HK-2 (cell line): Measurements from ENCODE around the gene PADI2.

ENCODE experiments used
- DNase-seq: peaks from one replicate; pipeline ENCODE4 v3.0.0-alpha.2; 2018; ENCODE audit not compliant: unreplicated experiment

Gene PADI2

DNA sequence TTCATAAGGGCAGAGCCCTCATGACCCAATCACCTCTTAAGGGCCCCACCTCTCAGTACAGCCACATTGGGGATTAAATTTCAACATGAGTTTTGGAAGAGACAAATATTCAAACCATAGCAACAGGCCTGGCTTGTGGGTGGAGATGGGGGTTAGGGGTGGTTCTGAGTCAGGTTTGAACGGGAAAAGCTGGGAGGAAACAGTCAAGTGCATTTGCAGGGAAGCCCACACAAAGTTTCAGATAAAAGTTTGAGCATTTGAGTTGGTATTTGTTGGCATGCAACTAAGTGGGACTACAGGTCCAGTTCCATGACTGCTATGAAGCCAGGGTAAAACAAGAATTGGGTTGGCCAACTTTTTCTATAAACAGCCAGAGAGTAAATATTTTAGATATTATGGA, 21.0 kb upstream of the PADI2 start:
- DNase-seq = no peak

- no peak for DNase-seq
Measured at GRCh38 chr1:17139637-17140036, 20.4 kb upstream of the PADI2 start.

DNA sequence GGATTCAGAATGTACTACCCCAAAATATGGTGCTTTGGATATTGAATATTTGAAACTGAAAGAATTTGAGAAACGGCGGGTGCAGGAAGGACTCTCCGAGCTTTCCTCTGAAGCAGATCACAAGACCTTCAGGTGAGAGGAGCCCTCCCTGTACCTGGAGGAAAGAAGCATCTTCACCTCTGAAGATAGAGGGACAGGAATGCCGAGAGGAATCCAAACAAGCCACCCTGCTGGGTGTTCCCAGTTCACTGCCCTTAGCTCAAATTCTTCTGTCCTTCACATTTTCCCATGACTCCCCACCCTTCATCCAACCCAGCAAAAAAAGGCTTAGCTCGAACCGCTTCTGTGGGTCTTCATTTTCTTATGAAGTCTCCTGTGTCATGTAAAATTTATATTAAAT, 18.2 kb upstream of the PADI2 start:
- DNase-seq = no peak

GRCh38 chr1:17136936-17137335, 17.7 kb upstream of the PADI2 start:
- DNase-seq = no peak

GRCh38 chr1:17136145-17136544, 16.9 kb upstream of the PADI2 start:
- no peak for DNase-seq

GRCh38 chr1:17135530-17135929, 16.3 kb upstream of the PADI2 start:
- no peak for DNase-seq

DNA sequence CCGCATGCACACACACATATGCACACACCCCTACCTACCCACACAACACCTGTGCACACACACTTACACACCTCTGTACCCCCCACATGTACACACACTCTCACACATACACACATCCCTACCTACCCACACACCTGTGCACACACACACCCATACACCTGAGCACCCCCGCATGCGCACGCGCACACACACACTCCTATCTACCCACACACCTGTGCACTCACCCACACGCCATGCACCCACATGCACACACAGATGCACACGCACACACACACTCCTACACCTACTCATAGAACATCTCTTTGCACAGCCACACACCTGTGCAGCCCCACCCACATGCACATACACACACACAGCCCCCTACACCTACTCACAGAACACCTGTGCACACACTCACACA, 15.5 kb upstream of the PADI2 start:
- DNase-seq = no peak

GRCh38 chr1:17134034-17134433, 14.8 kb upstream of the PADI2 start:
- DNase-seq = no peak

DNA sequence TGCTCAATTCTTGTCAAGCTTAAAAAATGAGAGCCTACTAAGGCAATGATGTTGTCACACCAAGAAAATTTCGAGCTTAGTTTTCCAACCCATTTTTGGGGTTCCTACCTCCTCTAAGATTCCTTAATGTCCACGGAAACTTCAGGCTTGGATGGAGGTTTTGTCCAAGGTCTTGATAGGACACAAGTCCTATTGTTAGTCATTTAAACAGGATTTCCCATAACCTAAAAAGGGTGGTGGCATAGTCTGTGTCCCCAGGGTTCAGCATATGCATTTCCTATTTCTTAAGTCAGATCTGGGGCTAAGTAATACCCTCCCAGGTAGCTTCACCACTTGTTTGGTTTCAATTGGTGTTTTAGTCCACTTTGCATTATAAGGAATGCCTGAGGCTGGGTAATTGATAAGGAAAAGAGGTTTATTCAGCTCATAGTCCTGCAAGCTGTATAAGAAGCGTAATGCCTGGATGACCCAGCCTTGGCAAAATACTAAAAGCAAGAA, 10.9 kb upstream of the PADI2 start:
- no peak for DNase-seq

GRCh38 chr1:17128361-17128760, 9.1 kb upstream of the PADI2 start:
- DNase-seq = peak; percentile 59

GRCh38 chr1:17125756-17126237, 6.5 kb upstream of the PADI2 start:
- DNase-seq = peak; percentile 95

- DNase-seq = no peak
Measured at GRCh38 chr1:17123196-17124045, 4.2 kb upstream of the PADI2 start.

DNA sequence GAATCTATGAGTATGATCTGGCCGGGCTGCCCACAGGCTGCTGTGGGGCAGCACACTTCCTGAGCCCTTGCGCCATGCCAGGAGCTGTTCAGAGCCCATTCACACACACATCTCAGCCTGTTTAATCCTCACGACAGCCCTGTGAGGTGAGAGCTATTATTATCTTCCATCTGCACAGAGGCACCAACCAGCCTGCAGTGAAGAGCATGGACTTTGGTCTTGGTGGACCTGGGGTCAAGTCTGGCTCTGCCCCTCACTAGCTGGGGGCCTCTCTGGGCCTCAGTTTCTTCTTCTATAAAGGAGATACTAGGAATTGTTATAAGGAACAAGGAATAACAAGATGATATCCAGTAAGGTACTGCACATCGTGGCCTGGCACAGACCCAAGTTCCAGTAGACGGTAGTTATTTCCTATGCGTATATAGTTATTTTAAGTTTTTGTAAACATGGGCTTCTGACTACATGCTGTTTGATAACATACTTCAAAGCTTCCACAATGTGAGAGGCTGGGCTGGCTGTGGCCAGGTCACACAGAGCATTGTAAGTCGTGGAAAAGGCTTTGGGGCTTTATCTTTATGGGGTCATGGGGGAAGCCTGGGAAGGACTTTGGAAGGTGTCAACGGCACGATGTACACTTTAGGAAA, 3.4 kb upstream of the PADI2 start:
- DNase-seq = no peak

GRCh38 chr1:17121881-17122280, 2.6 kb upstream of the PADI2 start:
- no peak for DNase-seq

- DNase-seq = no peak
Measured at GRCh38 chr1:17120962-17121837, 1.9 kb upstream of the PADI2 start.

DNA sequence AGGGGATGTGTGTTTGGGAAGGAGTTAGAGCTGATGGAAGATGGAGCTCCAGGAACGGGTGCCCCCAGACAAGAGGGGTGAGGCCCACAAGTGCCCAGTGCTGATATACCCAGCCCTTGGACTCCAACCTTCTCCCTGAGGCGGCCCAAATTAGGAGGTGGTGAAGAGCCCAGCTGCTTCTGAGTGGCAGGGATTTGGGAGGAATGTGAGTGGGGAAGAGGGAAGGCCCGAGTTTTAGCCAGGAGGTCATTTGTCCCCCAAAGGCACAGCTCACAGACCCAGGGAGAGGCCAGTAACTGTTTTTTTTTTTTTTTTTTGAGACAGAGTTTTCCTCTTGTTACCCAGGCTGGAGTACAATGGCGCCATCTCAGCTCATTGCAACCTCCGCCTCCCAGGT, 1.2 kb upstream of the PADI2 start:
- DNase-seq = no peak

GRCh38 chr1:17119773-17120480, 676 bp upstream of the PADI2 start:
- DNase-seq = no peak

DNA sequence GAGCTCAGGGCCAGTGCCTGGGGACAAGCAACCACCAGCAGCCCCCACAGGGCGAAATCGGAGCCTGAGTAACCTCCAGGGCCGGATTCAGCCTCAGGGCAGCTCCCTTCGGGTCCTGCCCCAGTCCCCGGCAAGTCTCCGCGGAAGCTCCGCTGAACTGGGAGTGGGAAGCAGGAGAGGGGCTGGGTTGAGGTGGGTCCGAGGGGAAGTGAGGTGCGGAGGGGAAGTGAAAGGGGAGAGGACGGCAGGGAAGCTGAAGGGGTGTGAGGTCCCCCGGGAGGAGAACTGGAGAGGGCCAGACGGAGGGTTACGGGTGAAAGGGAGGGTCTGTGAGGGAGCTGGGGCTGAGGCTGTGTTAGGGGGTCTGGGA, 560 bp downstream of the PADI2 start:
- no peak for DNase-seq

DNA sequence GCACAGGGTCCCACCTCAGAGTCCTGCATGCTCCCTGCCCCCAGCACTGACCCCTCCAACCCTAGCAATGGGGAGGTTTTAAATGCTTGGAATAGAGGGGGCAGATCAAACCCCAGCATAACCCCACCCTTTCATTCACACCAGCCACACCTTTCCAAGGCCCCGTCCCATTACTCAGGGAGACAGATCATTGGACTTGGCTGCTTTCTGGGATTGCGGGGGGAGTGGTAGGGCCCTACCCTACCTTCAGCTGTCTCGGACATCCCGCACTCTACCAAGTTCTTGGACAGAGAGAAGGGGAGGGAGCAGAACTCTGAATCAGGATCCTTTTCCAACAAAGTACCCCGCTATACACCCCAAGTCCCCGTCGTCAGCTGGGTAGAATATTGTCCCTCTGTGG, 983 bp downstream of the PADI2 start:
- no peak for DNase-seq

DNA sequence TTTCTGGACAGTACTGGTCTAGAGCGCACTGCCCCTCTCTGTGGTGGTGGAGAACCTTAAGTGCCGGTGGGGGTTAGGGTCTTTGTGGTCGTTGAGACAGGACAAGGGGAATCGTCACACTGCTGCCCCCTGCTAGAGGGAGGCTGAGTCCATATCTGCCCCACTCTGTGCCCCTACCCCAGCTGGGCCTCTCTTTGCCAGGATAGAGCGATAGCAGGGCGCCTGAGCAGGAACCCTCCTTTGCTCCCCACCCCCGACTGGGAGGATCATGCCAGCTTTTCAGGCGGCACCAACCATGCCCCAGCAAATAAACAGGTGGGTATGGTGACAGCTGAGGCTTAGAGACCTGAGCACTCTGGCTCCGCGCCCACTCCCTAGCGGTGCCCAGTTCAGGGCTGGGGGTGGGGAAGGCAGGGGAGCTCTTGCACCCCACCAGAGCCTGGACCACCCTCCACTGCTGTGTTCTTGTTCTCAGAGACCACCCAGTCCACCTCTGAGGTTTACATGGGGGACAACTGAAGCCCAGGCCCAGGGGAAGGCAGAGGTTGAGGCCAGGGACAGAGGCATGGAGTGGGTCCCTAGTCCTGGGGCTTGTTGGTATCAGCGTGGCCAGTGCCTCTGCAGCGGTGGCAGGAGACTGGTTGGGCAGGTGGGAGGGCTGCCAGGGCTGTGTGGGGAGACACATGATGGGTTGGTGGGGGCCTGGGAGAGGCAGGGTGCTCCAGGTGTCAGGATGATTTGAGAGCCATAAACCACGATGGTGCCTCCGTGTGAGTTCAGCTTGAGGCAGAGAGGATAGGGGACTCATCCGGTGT, 1.6 kb downstream of the PADI2 start:
- no peak for DNase-seq

DNA sequence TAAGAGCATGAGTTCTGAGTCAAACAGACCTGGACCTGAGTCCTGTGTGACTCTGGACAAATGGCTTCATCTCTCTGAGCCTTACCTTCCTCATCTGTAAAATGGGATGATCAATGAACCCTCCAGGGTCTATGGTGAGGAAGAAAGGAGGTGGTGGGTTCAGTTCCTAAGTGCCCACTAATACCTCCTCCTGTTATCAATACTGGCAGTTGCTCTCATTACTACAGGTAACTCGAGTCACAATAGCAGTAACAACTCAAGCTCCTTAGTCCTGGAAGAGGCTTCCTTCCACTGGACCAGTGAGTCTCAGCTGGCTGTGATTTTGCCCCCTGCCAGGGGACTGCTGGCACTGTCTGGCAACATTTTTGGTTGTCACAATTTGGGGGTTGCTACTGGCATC, 2.6 kb downstream of the PADI2 start:
- DNase-seq = no peak
